Activated naive CD8-positive, alpha-beta T cell treated with anti-CD3 and anti-CD28 coated beads for 36 hours (primary cell): ENCODE data around the gene AP4B1. TPM values are rescaled to one million over a fixed set of nuclear protein-coding genes. Genes with fewer than 3 reads are reported as not detected.

ENCODE experiments used
- DNase-seq: peaks from one replicate; pipeline ENCODE4 v3.0.0; 2021
- H3K27ac Mint-ChIP-seq: one replicate; pipeline ENCODE4 v1.8.0; 2022; ENCODE audit warnings: mild to moderate bottlenecking, moderate library complexity, mixed read lengths
- H3K27me3 Mint-ChIP-seq: one replicate; pipeline ENCODE4 v1.8.0; 2022; ENCODE audit warnings: mild to moderate bottlenecking, mixed read lengths
- H3K36me3 Mint-ChIP-seq: one replicate; pipeline ENCODE4 v1.8.0; 2021; ENCODE audit warnings: mild to moderate bottlenecking, mixed read lengths
- H3K4me1 Mint-ChIP-seq: one replicate; pipeline ENCODE4 v1.8.0; 2021; ENCODE audit warnings: mixed read lengths
- H3K4me3 Mint-ChIP-seq: one replicate; pipeline ENCODE4 v1.8.0; 2022; ENCODE audit warnings: mild to moderate bottlenecking, moderate library complexity, mixed read lengths
- H3K9me3 Mint-ChIP-seq: one replicate; pipeline ENCODE4 v1.8.0; 2022; ENCODE audit warnings: mixed read lengths
- total RNA-seq, 2 experiments: library from RNA; stranded (reverse); gene quantifications; one replicate each; pipeline ENCODE4 v1.2.3, GENCODE V29; 2021

The AP4B1 gene
- total RNA-seq, 2 experiments from 2014 or later = 36.8 to 37.7 TPM

DNA sequence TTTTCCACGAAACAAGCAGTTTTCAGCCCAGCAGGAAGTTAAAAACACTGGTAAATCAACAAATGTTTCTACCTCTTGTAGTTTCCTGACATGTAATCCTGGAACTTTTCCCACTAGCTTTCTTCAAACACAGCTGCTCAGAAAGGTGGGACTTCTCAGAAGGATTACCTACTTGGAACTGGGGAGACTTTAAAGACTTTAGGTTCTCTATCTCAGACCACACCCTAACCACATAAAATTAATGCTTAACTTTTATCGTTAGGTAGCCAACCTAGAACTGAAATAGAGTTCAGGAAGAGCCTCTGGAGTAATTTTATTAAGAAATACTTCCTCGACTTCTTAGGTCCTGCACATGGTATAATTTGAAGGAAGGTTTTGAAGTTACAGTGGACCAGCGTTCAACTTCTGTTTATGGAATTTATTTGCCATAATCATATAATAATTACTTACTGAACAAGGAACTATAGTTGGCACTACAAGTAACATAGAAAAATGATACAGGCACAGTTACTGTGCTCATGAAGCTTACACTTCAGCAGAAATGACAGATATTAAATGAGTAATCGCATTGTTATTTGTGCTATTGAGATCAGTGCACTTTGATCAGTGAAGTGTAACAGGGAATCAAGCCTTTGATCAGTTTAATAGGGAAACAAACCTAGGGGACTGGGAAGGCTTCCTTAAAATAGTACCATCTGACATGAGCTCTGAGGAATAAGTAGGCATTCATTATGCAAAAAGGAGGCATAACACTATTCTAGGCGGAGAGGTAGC is 17.0 kb downstream of the AP4B1 start, which contains the start of gene BCL2L15:
TSS of gene BCL2L15 (minus strand) at position 180 of the 774 bp plus-strand sequence. CDS start 206 bp downstream, outside the sequence.
- no peak within 1 kb of the TSS for H3K27ac Mint-ChIP-seq
- H3K9me3 Mint-ChIP-seq = no peaks in the 10 kb centered on the region
- H3K36me3 Mint-ChIP-seq = peaks cover 9% of the 10 kb centered on the region
- H3K27me3 Mint-ChIP-seq = no peaks in the 10 kb centered on the region
- peaks cover 18% of the 10 kb centered on the region for H3K4me1 Mint-ChIP-seq
- no peak within 1 kb of the TSS for H3K4me3 Mint-ChIP-seq
- DNase-seq = no peak

DNA sequence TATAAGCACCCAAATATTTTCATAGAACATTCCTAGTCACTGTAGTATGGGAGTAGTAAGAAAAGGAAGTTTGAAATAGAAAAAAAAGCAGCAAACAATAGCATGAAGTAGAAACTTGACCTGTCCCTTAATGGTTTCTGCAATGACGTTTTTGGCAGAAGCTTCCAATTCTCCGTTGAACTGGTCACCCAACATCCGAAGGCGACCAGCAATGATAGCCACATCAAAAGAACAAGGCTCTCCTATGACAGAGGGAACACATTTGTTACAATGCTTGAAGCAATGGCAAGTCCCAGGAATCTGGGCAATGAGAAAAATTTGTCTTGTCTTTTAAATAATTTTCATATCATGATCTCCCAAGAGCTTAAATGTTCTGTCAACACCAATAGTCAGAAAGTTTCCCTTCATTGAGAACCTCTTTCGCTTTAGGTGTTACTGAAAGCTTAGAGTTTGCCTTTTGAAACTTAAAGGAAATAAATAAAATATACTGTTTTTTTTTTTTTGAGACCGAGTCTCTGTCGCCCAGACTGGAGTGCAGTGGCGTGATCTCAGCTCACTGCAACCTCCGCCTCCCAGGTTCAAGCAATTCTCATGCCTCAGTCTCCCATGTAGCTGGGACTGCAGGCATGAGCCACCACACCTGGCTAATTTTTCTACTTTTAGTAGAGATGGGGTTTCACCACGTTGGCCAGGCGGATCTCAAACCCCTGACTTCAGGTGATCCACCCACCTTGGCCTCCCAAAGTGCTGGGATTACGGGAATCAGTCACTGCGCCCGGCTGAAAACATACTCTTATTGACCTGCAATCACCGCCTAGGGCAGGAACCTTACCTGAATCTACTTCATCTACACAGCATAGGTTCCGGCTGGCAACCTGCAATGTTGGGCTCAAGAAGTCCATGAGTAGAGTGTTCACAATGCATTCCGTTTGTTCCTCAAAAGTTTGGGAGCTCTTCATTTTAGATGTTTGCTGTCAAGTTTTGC is 17.9 kb downstream of the AP4B1 start:
- Mint-ChIP-seq H3K36me3 (peaks cover 5% of the 10 kb centered on the region), H3K27me3 (no peaks in the 10 kb centered on the region), H3K9me3 (no peaks in the 10 kb centered on the region), H3K27ac (no peak overlapping the region), H3K4me1 (peaks cover 16% of the 10 kb centered on the region), H3K4me3 (no peak overlapping the region)
- no peak for DNase-seq

DNA sequence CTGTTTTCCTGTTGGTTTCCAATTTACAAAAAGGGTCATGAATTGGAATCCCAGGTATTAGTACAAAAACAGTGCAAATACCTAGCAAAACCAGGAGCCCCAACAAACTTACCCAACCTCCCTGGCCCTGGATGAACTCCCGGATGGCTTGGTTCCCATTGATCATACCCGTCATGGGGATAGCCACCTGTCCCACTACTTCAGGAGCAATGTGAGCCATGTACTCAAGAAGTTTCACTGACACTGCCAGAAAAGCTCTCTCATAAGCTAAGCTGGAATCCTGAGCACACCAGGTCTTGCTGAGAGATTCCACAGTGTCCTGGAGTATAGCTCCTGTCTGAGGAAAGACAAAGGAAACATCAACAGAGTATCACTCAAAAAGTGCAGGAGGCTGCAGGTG is 22.9 kb downstream of the AP4B1 start:
- Mint-ChIP-seq H3K27ac (no peak overlapping the region), H3K4me3 (no peak overlapping the region), H3K4me1 (peaks cover 28% of the 10 kb centered on the region), H3K27me3 (no peaks in the 10 kb centered on the region), H3K36me3 (peaks cover 8% of the 10 kb centered on the region), H3K9me3 (no peaks in the 10 kb centered on the region)
- DNase-seq = no peak

DNA sequence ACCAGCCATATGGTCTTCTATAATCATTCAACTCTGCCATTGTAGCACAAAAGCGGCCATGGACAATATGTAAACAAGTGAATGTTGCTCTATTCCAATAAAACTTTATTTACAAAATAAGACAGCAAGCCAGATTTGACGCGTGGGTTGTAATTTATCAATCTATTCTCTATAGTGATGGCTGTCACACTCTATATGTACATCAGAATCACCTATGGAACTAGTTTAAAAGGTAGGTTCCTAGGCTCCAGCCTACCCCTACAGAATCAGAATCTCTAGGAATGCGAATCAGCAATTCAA is 24.9 kb downstream of the AP4B1 start:
- no peak overlapping the region for H3K4me3 Mint-ChIP-seq
- H3K9me3 Mint-ChIP-seq = no peaks in the 10 kb centered on the region
- peaks cover 4% of the 10 kb centered on the region for H3K36me3 Mint-ChIP-seq
- H3K27me3 Mint-ChIP-seq = no peaks in the 10 kb centered on the region
- peaks cover 43% of the 10 kb centered on the region for H3K4me1 Mint-ChIP-seq
- H3K27ac Mint-ChIP-seq = no peak overlapping the region
- DNase-seq = no peak

- H3K4me3 Mint-ChIP-seq = no peak overlapping the region
- H3K4me1 Mint-ChIP-seq = peaks cover 61% of the 10 kb centered on the region
- peaks cover 7% of the 10 kb centered on the region for H3K36me3 Mint-ChIP-seq
- H3K9me3 Mint-ChIP-seq = no peaks in the 10 kb centered on the region
- H3K27ac Mint-ChIP-seq = no peak overlapping the region
- H3K27me3 Mint-ChIP-seq = no peaks in the 10 kb centered on the region
- DNase-seq = no peak
Measured at GRCh38 chr1:113876176-113876575, 28.4 kb downstream of the AP4B1 start.

- no peaks in the 10 kb centered on the region for H3K27me3 Mint-ChIP-seq
- DNase-seq = no peak
- peak overlapping the region; percentile 55 for H3K27ac Mint-ChIP-seq
- H3K4me1 Mint-ChIP-seq = peaks cover 56% of the 10 kb centered on the region
- peaks cover 9% of the 10 kb centered on the region for H3K36me3 Mint-ChIP-seq
- H3K4me3 Mint-ChIP-seq = no peak overlapping the region
- no peaks in the 10 kb centered on the region for H3K9me3 Mint-ChIP-seq
Measured at GRCh38 chr1:113875714-113876113, 28.9 kb downstream of the AP4B1 start.

GRCh38 chr1:113874012-113874879 is 30.4 kb downstream of the AP4B1 start:
- no peak for DNase-seq
- Mint-ChIP-seq H3K9me3 (no peaks in the 10 kb centered on the region), H3K4me1 (peaks cover 53% of the 10 kb centered on the region), H3K36me3 (peaks cover 16% of the 10 kb centered on the region), H3K4me3 (peak overlapping the region; percentile 48), H3K27me3 (no peaks in the 10 kb centered on the region), H3K27ac (peak overlapping the region; percentile 91)

DNA sequence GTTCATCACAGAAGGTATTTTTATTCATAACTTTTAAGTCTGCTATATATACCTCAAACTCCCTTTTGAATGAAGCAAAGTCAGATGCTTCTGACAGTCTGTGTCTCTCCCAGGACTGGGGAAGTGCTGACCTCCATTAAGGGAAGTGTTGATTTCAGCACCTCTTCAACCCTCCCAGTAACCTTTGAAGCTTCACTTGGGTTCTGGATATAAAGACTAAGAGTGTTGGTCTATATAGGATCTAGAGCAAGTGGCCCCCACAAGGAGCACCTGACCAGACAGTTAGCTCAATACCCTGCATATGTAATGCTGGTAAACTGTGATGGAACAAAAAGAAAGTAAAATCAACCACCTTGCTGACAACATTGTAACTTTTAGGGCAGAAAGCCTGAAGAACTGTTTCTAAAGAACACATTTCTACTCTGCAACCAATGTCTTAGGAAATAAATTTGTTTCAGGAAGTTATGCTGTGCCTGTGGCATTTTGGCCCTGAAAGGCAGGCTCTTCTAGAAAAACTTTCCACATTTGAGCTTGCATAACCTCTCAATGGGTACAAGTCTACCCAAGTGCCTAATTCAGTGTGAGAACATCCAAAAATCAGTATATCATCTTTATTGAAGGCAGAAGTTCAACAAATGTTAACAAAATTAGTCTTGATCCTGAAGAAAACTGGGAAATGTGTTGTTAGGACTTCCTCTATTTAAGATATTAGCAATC is 32.2 kb downstream of the AP4B1 start:
- Mint-ChIP-seq H3K36me3 (peaks cover 31% of the 10 kb centered on the region), H3K9me3 (no peaks in the 10 kb centered on the region), H3K4me1 (peaks cover 67% of the 10 kb centered on the region), H3K27me3 (no peaks in the 10 kb centered on the region), H3K4me3 (peak overlapping the region; percentile 91), H3K27ac (peak overlapping the region; percentile 99)
- no peak for DNase-seq

GRCh38 chr1:113871597-113872113 is 32.9 kb downstream of the AP4B1 start, which contains the start of gene PTPN22:
TSS of gene PTPN22 (minus strand) at chr1:113871712.
- H3K27me3 Mint-ChIP-seq = no peaks in the 10 kb centered on the region

GRCh38 chr1:113870778-113871177 is 33.8 kb downstream of the AP4B1 start:
- peaks cover 35% of the 10 kb centered on the region for H3K36me3 Mint-ChIP-seq

More at GRCh38 chr1:113871597-113872113, 32.9 kb downstream of the AP4B1 start, which contains the start of gene PTPN22:
- H3K4me3 Mint-ChIP-seq = peak within 1 kb of the TSS; percentile 91
- H3K36me3 Mint-ChIP-seq = peaks cover 31% of the 10 kb centered on the region
- H3K9me3 Mint-ChIP-seq = no peaks in the 10 kb centered on the region
- H3K27ac Mint-ChIP-seq = peak within 1 kb of the TSS; percentile 99
- H3K4me1 Mint-ChIP-seq = peaks cover 71% of the 10 kb centered on the region
- peak; percentile 80 for DNase-seq

GRCh38 chr1:113868387-113869083 is 36.1 kb downstream of the AP4B1 start:
- Mint-ChIP-seq H3K4me3 (peak overlapping the region; percentile 91), H3K36me3 (peaks cover 52% of the 10 kb centered on the region), H3K27ac (peak overlapping the region; percentile 99), H3K27me3 (no peaks in the 10 kb centered on the region), H3K4me1 (peaks cover 63% of the 10 kb centered on the region), H3K9me3 (no peaks in the 10 kb centered on the region)
- DNase-seq = peak; percentile 13

More at GRCh38 chr1:113870778-113871177, 33.8 kb downstream of the AP4B1 start:
- H3K27ac Mint-ChIP-seq = peak overlapping the region; percentile 99
- peak overlapping the region; percentile 91 for H3K4me3 Mint-ChIP-seq
- peaks cover 71% of the 10 kb centered on the region for H3K4me1 Mint-ChIP-seq
- DNase-seq = no peak
- H3K27me3 Mint-ChIP-seq = no peaks in the 10 kb centered on the region
- no peaks in the 10 kb centered on the region for H3K9me3 Mint-ChIP-seq

DNA sequence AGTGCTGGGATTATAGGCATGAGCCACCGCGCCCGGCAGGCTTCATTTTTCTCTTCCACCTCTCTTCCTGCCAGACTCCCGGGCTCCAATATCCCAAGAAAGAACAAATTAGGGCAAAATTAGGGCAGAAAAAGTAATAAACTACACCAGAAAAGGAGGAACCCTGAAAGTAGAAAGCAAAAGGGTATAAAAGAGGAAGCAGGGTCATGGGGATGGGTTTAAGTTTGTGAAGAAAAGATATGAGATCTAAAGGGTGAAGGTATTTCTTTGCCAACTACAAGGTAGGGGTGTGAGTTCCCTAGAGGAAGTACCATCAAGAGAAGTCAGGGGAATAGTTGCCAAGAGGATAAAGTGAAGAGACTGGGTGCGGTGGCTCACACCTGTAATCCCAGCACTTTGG is 43.0 kb downstream of the AP4B1 start:
- Mint-ChIP-seq H3K4me3 (no peak overlapping the region), H3K27me3 (no peaks in the 10 kb centered on the region), H3K4me1 (peaks cover 47% of the 10 kb centered on the region), H3K36me3 (peaks cover 46% of the 10 kb centered on the region), H3K27ac (peak overlapping the region; percentile 10), H3K9me3 (no peaks in the 10 kb centered on the region)
- DNase-seq = no peak

- Mint-ChIP-seq H3K4me3 (no peak overlapping the region), H3K27me3 (no peaks in the 10 kb centered on the region), H3K4me1 (peaks cover 45% of the 10 kb centered on the region), H3K36me3 (peaks cover 49% of the 10 kb centered on the region), H3K9me3 (no peaks in the 10 kb centered on the region), H3K27ac (no peak overlapping the region)
- no peak for DNase-seq
Measured at GRCh38 chr1:113860891-113861290, 43.7 kb downstream of the AP4B1 start.
